Body of pancreas (tissue), 4 donors: ENCODE measurements around the gene PRSS22. TPM values are rescaled to one million over a fixed set of nuclear protein-coding genes. Genes with fewer than 3 reads are reported as not detected.

Experiments used
- ATAC-seq: fragments of 150-250 bp; one replicate; pipeline ENCODE4 v1.9.1; 2016
- DNase-seq, 4 donors: peaks; one replicate each; pipeline ENCODE4 v3.0.0-alpha.2; 2019
- H3K27ac ChIP-seq, 4 donors: fragments of 200-600 bp; sonication (generic); 1 replicate in 3 of 4; 2 replicates in 1 of 4; pipeline versions ENCODE4 v1.5.1 to v1.6.1; 2016 to 2019; ENCODE audit warnings: mild to moderate bottlenecking in 1 of 4, mixed read lengths in 1 of 4, moderate library complexity in 1 of 4
- H3K27me3 ChIP-seq, 2 donors: fragments of 200-600 bp; sonication (generic); one replicate each; pipeline ENCODE4 v1.6.0; 2016; ENCODE audit warnings: mild to moderate bottlenecking in 1 of 2
- H3K36me3 ChIP-seq, 2 donors: fragments of 200-600 bp; sonication (generic); replicated peaks in 1 of 2; 2 replicates each; pipeline ENCODE4 v1.5.1; 2016; ENCODE audit warnings: low read depth in 2 of 2; ENCODE audit not compliant: insufficient read depth in 1 of 2
- H3K4me1 ChIP-seq: fragments of 200-600 bp; sonication (generic); one replicate; pipeline ENCODE4 v1.6.0; 2016
- H3K4me3 ChIP-seq, 2 donors: fragments of 200-600 bp; sonication (generic); 1 replicate in 1 of 2; 2 replicates in 1 of 2; pipeline ENCODE4 v1.5.1; 2016 to 2019
- H3K9me3 ChIP-seq, 3 donors: fragments of 200-600 bp; sonication (generic); 1 replicate in 2 of 3; 2 replicates in 1 of 3; pipeline ENCODE4 v1.5.1; 2016
- POLR2A ChIP-seq, 3 donors: fragments of 450-650 bp; IDR thresholded peaks; one replicate each; pipeline ENCODE4 v1.6.1; 2016; ENCODE audit warnings: antibody characterized with exemption in 3 of 3, mild to moderate bottlenecking in 2 of 3
- WGBS, 2 donors: methylation state at CpG; one replicate each; pipeline ENCODE4 v1.1.5; 2017; 5-methylcytosine and 5-hydroxymethylcytosine counted together
- intact Hi-C: fragments of 100-400 bp; cut with DNase I; formaldehyde crosslinking; loops from one replicate; pipeline ENCODE4 v1.15.1; 2023
- total RNA-seq, 2 donors: library from RNA; depleted of rRNA; stranded (reverse); fragments of >200 nt; gene quantifications; one replicate each; pipeline ENCODE4 v1.1.0, GENCODE V29; 2016
- TF ChIP-seq, protein P1 (sequence below), 7 experiments: fragments of 450-650 bp in 4 of 7; fragments of 200-600 bp in 3 of 7; sonication (generic) in 3 of 7; IDR thresholded peaks; one replicate each; pipeline ENCODE4 v1.5.1; 2016 to 2019; ENCODE audit warnings: antibody characterized with exemption in 7 of 7

Gene PRSS22
- total RNA-seq, 2 donors from 2014 or later, result 3.6 to 19.4 TPM

- peak; percentile 38 to 62 (median 56) for DNase-seq
- intact Hi-C loops, result no loop called here
- peak overlapping the region in 1 of 2 donors; percentile 3 for H3K4me3 ChIP-seq
- no peaks in the 10 kb centered on the region for H3K27me3 ChIP-seq
- H3K27ac ChIP-seq, result no peak overlapping the region
- peak; percentile 30 for ATAC-seq
- no peak for TF ChIP-seq POLR2A (IDR thresholded peaks at IDR 0.05)
- TF ChIP-seq, protein P1, sequence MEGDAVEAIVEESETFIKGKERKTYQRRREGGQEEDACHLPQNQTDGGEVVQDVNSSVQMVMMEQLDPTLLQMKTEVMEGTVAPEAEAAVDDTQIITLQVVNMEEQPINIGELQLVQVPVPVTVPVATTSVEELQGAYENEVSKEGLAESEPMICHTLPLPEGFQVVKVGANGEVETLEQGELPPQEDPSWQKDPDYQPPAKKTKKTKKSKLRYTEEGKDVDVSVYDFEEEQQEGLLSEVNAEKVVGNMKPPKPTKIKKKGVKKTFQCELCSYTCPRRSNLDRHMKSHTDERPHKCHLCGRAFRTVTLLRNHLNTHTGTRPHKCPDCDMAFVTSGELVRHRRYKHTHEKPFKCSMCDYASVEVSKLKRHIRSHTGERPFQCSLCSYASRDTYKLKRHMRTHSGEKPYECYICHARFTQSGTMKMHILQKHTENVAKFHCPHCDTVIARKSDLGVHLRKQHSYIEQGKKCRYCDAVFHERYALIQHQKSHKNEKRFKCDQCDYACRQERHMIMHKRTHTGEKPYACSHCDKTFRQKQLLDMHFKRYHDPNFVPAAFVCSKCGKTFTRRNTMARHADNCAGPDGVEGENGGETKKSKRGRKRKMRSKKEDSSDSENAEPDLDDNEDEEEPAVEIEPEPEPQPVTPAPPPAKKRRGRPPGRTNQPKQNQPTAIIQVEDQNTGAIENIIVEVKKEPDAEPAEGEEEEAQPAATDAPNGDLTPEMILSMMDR (IDR thresholded peaks at IDR 0.05), result peak in 6 of 7 experiments; percentile 17 to 58 (median 39)
- WGBS, 2 donors, result 16 to 39% methylated on average over 20 to 26 of the region's 40 CpGs
- no peaks in the 10 kb centered on the region for H3K36me3 ChIP-seq
- H3K9me3 ChIP-seq, result no peaks in the 10 kb centered on the region
- peaks cover 8% of the 10 kb centered on the region for H3K4me1 ChIP-seq
These were observed 15.5 kb downstream of the PRSS22 start for GRCh38 chr16:2842340-2843000.

- no peak for DNase-seq
- no peaks in the 10 kb centered on the region for H3K27me3 ChIP-seq
- H3K27ac ChIP-seq, result no peak overlapping the region
- no peaks in the 10 kb centered on the region for H3K36me3 ChIP-seq
- no peaks in the 10 kb centered on the region for H3K9me3 ChIP-seq
- no peak for ATAC-seq
- TF ChIP-seq POLR2A (IDR thresholded peaks at IDR 0.05), result no peak
- TF ChIP-seq, protein P1 (IDR thresholded peaks at IDR 0.05), result no peak
- intact Hi-C loops, result no loop called here
- peak overlapping the region in 1 of 2 donors; percentile 3 for H3K4me3 ChIP-seq
- 73 to 76% methylated on average over 3 to 18 of the region's 18 CpGs for WGBS, 2 donors
- H3K4me1 ChIP-seq, result peaks cover 8% of the 10 kb centered on the region
These were observed 16.2 kb downstream of the PRSS22 start for GRCh38 chr16:2841606-2842339.

DNA sequence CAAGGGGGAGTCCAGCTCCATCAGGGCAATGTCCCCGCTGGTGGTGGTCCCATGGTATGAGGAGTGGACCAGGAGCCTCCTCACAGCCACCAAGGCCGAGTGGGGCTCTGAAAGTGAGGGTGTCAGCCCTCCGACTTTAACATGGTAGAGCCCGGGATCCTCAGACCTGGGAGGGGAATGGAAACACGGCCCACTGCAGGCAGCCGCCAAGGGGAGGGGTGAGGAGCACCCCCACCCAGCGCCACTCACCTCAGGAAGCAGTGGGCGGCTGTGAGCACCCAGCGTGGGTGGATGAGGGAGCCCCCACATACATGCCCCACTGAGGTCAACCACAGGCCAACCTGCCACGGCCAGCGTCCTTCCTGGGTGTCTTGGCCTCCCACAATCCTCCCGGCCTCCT is 17.1 kb downstream of the PRSS22 start:
- H3K4me1 ChIP-seq, result peaks cover 8% of the 10 kb centered on the region
- no peaks in the 10 kb centered on the region for H3K27me3 ChIP-seq
- 61 to 84% methylated on average over 7 to 12 of the region's 12 CpGs for WGBS, 2 donors
- H3K27ac ChIP-seq, result no peak overlapping the region
- no peak for DNase-seq
- no peaks in the 10 kb centered on the region for H3K36me3 ChIP-seq
- TF ChIP-seq, protein P1 (IDR thresholded peaks at IDR 0.05), result no peak
- no peak for TF ChIP-seq POLR2A (IDR thresholded peaks at IDR 0.05)
- no peak overlapping the region for H3K4me3 ChIP-seq
- no peak for ATAC-seq
- intact Hi-C loops, result no loop called here
- H3K9me3 ChIP-seq, result no peaks in the 10 kb centered on the region

DNA sequence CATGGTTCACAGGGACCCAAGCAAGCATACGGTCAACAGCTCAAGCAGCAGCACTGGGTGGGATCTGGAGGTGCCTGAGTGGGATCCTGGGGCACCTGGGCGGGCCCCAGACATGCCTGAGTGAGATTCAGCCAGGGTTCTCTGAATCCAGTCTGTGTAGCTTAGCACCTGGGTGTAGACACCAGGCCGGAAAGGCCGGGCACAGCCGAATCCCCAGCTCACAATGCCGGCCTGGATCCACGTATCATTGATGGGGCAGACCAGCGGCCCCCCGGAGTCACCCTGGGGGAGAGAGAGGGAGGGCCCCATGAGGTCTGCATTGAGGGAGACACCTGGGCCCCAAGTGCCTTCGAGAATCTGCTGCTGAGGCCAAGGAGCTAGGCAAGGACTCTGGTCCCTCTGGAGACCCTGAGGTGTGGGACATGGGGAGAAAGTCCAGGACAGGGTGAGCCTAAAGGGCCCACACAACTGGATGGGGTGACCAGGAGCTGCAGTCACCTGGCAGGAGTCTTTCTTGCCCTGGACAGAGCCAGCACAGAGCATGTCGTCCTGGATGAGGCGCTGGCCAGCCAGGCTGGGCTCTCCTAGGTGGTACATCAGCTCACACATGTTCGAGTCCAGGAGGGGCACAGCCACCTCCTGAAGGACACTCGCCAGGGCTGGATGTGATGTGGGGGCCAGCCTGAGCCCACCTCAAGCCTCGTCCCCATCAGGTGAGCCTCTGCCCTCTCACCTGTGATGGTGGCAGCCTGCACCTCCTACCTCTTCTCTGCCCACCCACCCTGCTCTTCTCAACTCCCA is 18.1 kb downstream of the PRSS22 start:
- no peak overlapping the region for H3K4me3 ChIP-seq
- peaks cover 8% of the 10 kb centered on the region for H3K4me1 ChIP-seq
- H3K36me3 ChIP-seq, result no peaks in the 10 kb centered on the region
- intact Hi-C loops, result no loop called here
- ATAC-seq (no peak), DNase-seq (no peak)
- H3K9me3 ChIP-seq, result no peaks in the 10 kb centered on the region
- H3K27me3 ChIP-seq, result no peaks in the 10 kb centered on the region
- no peak overlapping the region for H3K27ac ChIP-seq
- 58 to 63% methylated on average over 1 to 15 of the region's 15 CpGs for WGBS, 2 donors
- TF ChIP-seq POLR2A (IDR thresholded peaks at IDR 0.05), result no peak
- TF ChIP-seq, protein P1 (IDR thresholded peaks at IDR 0.05), result no peak
